Measurements from ENCODE around the gene FLNB.

Gene FLNB

GRCh38 chr3:58088501-58088900 is 80.3 kb downstream of the FLNB start:
- no peaks in the 10 kb centered on the region for H3K9me3 ChIP-seq (ENCODE audit: low read length)
- H3K27me3 ChIP-seq (ENCODE audit: insufficient read depth, low read length), result no peaks in the 10 kb centered on the region
- no peak overlapping the region for H3K4me3 ChIP-seq (ENCODE audit: low read depth, low read length, poor library complexity, severe bottlenecking)
- H4K20me1 ChIP-seq (ENCODE audit: insufficient read depth, low read length), result no peaks in the 10 kb centered on the region
- no peak overlapping the region for H3K27ac ChIP-seq (ENCODE audit: low read depth, low read length, poor library complexity, severe bottlenecking)
- no peaks in the 10 kb centered on the region for H3F3A ChIP-seq (ENCODE audit: insufficient read depth, low read length)
- H2AFZ ChIP-seq (ENCODE audit: low read length), result no peak overlapping the region
- H3K9me2 ChIP-seq (ENCODE audit: low read depth, low read length), result no peaks in the 10 kb centered on the region
- no peaks in the 10 kb centered on the region for H3K79me2 ChIP-seq (ENCODE audit: insufficient read depth, low read length)
- H3K36me3 ChIP-seq (ENCODE audit: insufficient read depth, low read length), result no peaks in the 10 kb centered on the region
- TF ChIP-seq EZH2 (IDR thresholded peaks at IDR 0.05; ENCODE audit: borderline replicate concordance, low read length), result no peak
- TF ChIP-seq CTCF (IDR thresholded peaks at IDR 0.05; ENCODE audit: low read length), result no peak
- no peak overlapping the region for H3K9ac ChIP-seq (ENCODE audit: low read length)
- no peak overlapping the region for H3K4me2 ChIP-seq (ENCODE audit: low read length)
- H3K4me1 ChIP-seq (ENCODE audit: insufficient read depth, low read length, severe bottlenecking), result no peaks in the 10 kb centered on the region

GRCh38 chr3:58090351-58090750 is 82.1 kb downstream of the FLNB start:
- Histone ChIP-seq H3K79me2 (ENCODE audit: insufficient read depth, low read length) (no peaks in the 10 kb centered on the region), H3K4me1 (ENCODE audit: insufficient read depth, low read length, severe bottlenecking) (no peaks in the 10 kb centered on the region), H3K9ac (ENCODE audit: low read length) (no peak overlapping the region), H3K9me3 (ENCODE audit: low read length) (no peaks in the 10 kb centered on the region), H3K36me3 (ENCODE audit: insufficient read depth, low read length) (no peaks in the 10 kb centered on the region), H3K9me2 (ENCODE audit: low read depth, low read length) (no peaks in the 10 kb centered on the region), H3K27ac (ENCODE audit: low read depth, low read length, poor library complexity, severe bottlenecking) (no peak overlapping the region), H2AFZ (ENCODE audit: low read length) (no peak overlapping the region), H4K20me1 (ENCODE audit: insufficient read depth, low read length) (no peaks in the 10 kb centered on the region), H3F3A (ENCODE audit: insufficient read depth, low read length) (no peaks in the 10 kb centered on the region), H3K4me2 (ENCODE audit: low read length) (no peak overlapping the region), H3K27me3 (ENCODE audit: insufficient read depth, low read length) (no peaks in the 10 kb centered on the region), H3K4me3 (ENCODE audit: low read depth, low read length, poor library complexity, severe bottlenecking) (no peak overlapping the region)
- TF ChIP-seq EZH2 (IDR thresholded peaks at IDR 0.05; ENCODE audit: borderline replicate concordance, low read length) (no peak), CTCF (IDR thresholded peaks at IDR 0.05; ENCODE audit: low read length) (no peak)

- TF ChIP-seq EZH2 (IDR thresholded peaks at IDR 0.05; ENCODE audit: borderline replicate concordance, low read length), result no peak
- no peak for TF ChIP-seq CTCF (IDR thresholded peaks at IDR 0.05; ENCODE audit: low read length)
- no peak overlapping the region for H3K9ac ChIP-seq (ENCODE audit: low read length)
- no peaks in the 10 kb centered on the region for H3K27me3 ChIP-seq (ENCODE audit: insufficient read depth, low read length)
- H3F3A ChIP-seq (ENCODE audit: insufficient read depth, low read length), result no peaks in the 10 kb centered on the region
- no peaks in the 10 kb centered on the region for H3K9me2 ChIP-seq (ENCODE audit: low read depth, low read length)
- no peak overlapping the region for H3K27ac ChIP-seq (ENCODE audit: low read depth, low read length, poor library complexity, severe bottlenecking)
- H3K4me1 ChIP-seq (ENCODE audit: insufficient read depth, low read length, severe bottlenecking), result no peaks in the 10 kb centered on the region
- no peaks in the 10 kb centered on the region for H3K36me3 ChIP-seq (ENCODE audit: insufficient read depth, low read length)
- H3K4me3 ChIP-seq (ENCODE audit: low read depth, low read length, poor library complexity, severe bottlenecking), result no peak overlapping the region
- H2AFZ ChIP-seq (ENCODE audit: low read length), result no peak overlapping the region
- no peaks in the 10 kb centered on the region for H3K9me3 ChIP-seq (ENCODE audit: low read length)
- no peak overlapping the region for H3K4me2 ChIP-seq (ENCODE audit: low read length)
- no peaks in the 10 kb centered on the region for H3K79me2 ChIP-seq (ENCODE audit: insufficient read depth, low read length)
- no peaks in the 10 kb centered on the region for H4K20me1 ChIP-seq (ENCODE audit: insufficient read depth, low read length)
These were observed 84.3 kb downstream of the FLNB start for GRCh38 chr3:58092521-58092920.
